ENCODE results near the gene PRR5L. TPM values are rescaled to one million over a fixed set of nuclear protein-coding genes. Genes with fewer than 3 reads are reported as not detected.

PRR5L gene
- total RNA-seq, 1 experiment from 2014 or later = 1.2 TPM

- Mint-ChIP-seq H3K9me3 (ENCODE audit: low read depth, unreplicated experiment) (no peaks in the 10 kb centered on the region), H3K27ac (ENCODE audit: unreplicated experiment) (no peak overlapping the region), H3K27me3 (ENCODE audit: unreplicated experiment) (peaks cover 27% of the 10 kb centered on the region), H3K4me1 (ENCODE audit: low read depth, unreplicated experiment) (no peaks in the 10 kb centered on the region), H3K36me3 (ENCODE audit: insufficient read depth, unreplicated experiment) (no peaks in the 10 kb centered on the region), H3K4me3 (ENCODE audit: low read depth, unreplicated experiment) (no peak overlapping the region)
- no peak for DNase-seq
- no TSS peak for BruUV-seq (replicated peaks)
- CTCF ChIA-PET = no interaction called here
- intact Hi-C loops (cut with micrococcal nuclease; ENCODE audit: unreplicated experiment) = no loop called here
- TF ChIP-seq CTCF (IDR thresholded peaks at IDR 0.05; ENCODE audit: unreplicated experiment) = no peak
Observed at GRCh38 chr11:36405585-36406367, 109.7 kb downstream of the PRR5L start.

- no peak overlapping the region for H3K4me3 Mint-ChIP-seq (ENCODE audit: low read depth, unreplicated experiment)
- DNase-seq = no peak
- intact Hi-C loops (cut with micrococcal nuclease; ENCODE audit: unreplicated experiment) = no loop called here
- H3K9me3 Mint-ChIP-seq (ENCODE audit: low read depth, unreplicated experiment) = no peaks in the 10 kb centered on the region
- no peaks in the 10 kb centered on the region for H3K36me3 Mint-ChIP-seq (ENCODE audit: insufficient read depth, unreplicated experiment)
- no TSS peak for BruUV-seq (replicated peaks)
- CTCF ChIA-PET = no interaction called here
- TF ChIP-seq CTCF (IDR thresholded peaks at IDR 0.05; ENCODE audit: unreplicated experiment) = no peak
- no peak overlapping the region for H3K27ac Mint-ChIP-seq (ENCODE audit: unreplicated experiment)
- H3K4me1 Mint-ChIP-seq (ENCODE audit: low read depth, unreplicated experiment) = no peaks in the 10 kb centered on the region
- H3K27me3 Mint-ChIP-seq (ENCODE audit: unreplicated experiment) = peaks cover 29% of the 10 kb centered on the region
Observed at GRCh38 chr11:36407356-36407755, 111.3 kb downstream of the PRR5L start.

- H3K27ac Mint-ChIP-seq (ENCODE audit: unreplicated experiment) = no peak overlapping the region
- H3K4me3 Mint-ChIP-seq (ENCODE audit: low read depth, unreplicated experiment) = no peak overlapping the region
- no peak for TF ChIP-seq CTCF (IDR thresholded peaks at IDR 0.05; ENCODE audit: unreplicated experiment)
- intact Hi-C loops (cut with micrococcal nuclease; ENCODE audit: unreplicated experiment) = no loop called here
- no peak for DNase-seq
- BruUV-seq (replicated peaks) = no TSS peak
- H3K27me3 Mint-ChIP-seq (ENCODE audit: unreplicated experiment) = peaks cover 29% of the 10 kb centered on the region
- H3K36me3 Mint-ChIP-seq (ENCODE audit: insufficient read depth, unreplicated experiment) = no peaks in the 10 kb centered on the region
- H3K9me3 Mint-ChIP-seq (ENCODE audit: low read depth, unreplicated experiment) = no peaks in the 10 kb centered on the region
- CTCF ChIA-PET = no interaction called here
- H3K4me1 Mint-ChIP-seq (ENCODE audit: low read depth, unreplicated experiment) = no peaks in the 10 kb centered on the region
Observed at GRCh38 chr11:36408498-36409136, 112.5 kb downstream of the PRR5L start.

DNA sequence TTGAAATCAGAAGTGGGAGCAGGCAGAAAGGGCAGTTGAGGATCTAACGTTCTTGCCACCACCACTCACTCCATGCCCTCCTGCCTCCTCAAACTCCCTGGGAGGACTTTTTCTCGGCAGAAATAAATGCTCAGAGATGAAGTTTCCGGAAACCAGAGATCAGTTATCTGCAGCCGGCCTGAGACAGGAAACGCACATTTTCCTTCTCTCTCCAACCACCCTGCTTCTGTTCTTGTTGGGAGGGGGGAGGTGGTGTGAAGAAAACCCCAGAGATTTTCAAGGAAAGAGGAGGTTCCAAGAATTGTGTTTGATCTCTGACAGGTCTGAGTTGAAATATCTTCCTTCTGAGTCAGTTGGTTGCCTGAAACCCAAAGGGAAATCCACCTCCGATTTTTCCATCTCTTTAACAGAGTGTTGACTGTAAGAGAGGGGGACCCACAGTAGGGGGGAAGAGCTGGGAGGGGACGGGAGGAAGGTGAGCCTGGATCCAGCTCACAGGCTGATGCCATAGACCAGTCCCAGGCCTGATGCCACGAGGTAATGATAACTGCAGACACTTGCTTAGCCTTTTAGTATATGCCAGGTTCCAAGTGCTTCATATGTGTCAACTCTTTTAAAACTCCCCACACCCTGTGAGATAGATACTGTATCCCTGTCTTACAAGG, 113.2 kb downstream of the PRR5L start:
- Mint-ChIP-seq H3K4me1 (ENCODE audit: low read depth, unreplicated experiment) (no peaks in the 10 kb centered on the region), H3K4me3 (ENCODE audit: low read depth, unreplicated experiment) (no peak overlapping the region), H3K9me3 (ENCODE audit: low read depth, unreplicated experiment) (no peaks in the 10 kb centered on the region), H3K36me3 (ENCODE audit: insufficient read depth, unreplicated experiment) (no peaks in the 10 kb centered on the region), H3K27me3 (ENCODE audit: unreplicated experiment) (peaks cover 29% of the 10 kb centered on the region), H3K27ac (ENCODE audit: unreplicated experiment) (no peak overlapping the region)
- no TSS peak for BruUV-seq (replicated peaks)
- intact Hi-C loops (cut with micrococcal nuclease; ENCODE audit: unreplicated experiment) = no loop called here
- DNase-seq = no peak
- no peak for TF ChIP-seq CTCF (IDR thresholded peaks at IDR 0.05; ENCODE audit: unreplicated experiment)
- CTCF ChIA-PET = interaction anchor here (0.6 kb wide), 1 partner anchor 788 kb away, joined by 4 read pairs; no protein-coding TSS in a partner anchor
